Measurements from ENCODE around the gene RBBP5.

RBBP5 gene

GRCh38 chr1:205144046-205144720 lies 22.4 kb upstream of the RBBP5 start:
- no peak for TF ChIP-seq CTCF (IDR thresholded peaks at IDR 0.05; ENCODE audit: low read length, missing control alignments)
- DNase-seq (ENCODE audit: low read depth) = no peak
- H3K4me3 ChIP-seq (replicated peaks; ENCODE audit: low read depth, low read length) = no peak overlapping the region

- H3K4me3 ChIP-seq (replicated peaks; ENCODE audit: low read depth, low read length) = no peak overlapping the region
- DNase-seq (ENCODE audit: low read depth) = no peak
- no peak for TF ChIP-seq CTCF (IDR thresholded peaks at IDR 0.05; ENCODE audit: low read length, missing control alignments)
Observed at GRCh38 chr1:205142102-205142469, 20.3 kb upstream of the RBBP5 start.

- DNase-seq (ENCODE audit: low read depth) = peak; percentile 90
- no peak overlapping the region for H3K4me3 ChIP-seq (replicated peaks; ENCODE audit: low read depth, low read length)
- peak; percentile 87 for TF ChIP-seq CTCF (IDR thresholded peaks at IDR 0.05; ENCODE audit: low read length, missing control alignments)
Observed at GRCh38 chr1:205141236-205142101, 19.7 kb upstream of the RBBP5 start.

GRCh38 chr1:205140113-205140512 lies 18.3 kb upstream of the RBBP5 start:
- TF ChIP-seq CTCF (IDR thresholded peaks at IDR 0.05; ENCODE audit: low read length, missing control alignments) = no peak
- DNase-seq (ENCODE audit: low read depth) = no peak
- no peak overlapping the region for H3K4me3 ChIP-seq (replicated peaks; ENCODE audit: low read depth, low read length)

- DNase-seq (ENCODE audit: low read depth) = no peak
- H3K4me3 ChIP-seq (replicated peaks; ENCODE audit: low read depth, low read length) = no peak overlapping the region
- no peak for TF ChIP-seq CTCF (IDR thresholded peaks at IDR 0.05; ENCODE audit: low read length, missing control alignments)
Observed at GRCh38 chr1:205137901-205138300, 16.1 kb upstream of the RBBP5 start.

- no peak overlapping the region for H3K4me3 ChIP-seq (replicated peaks; ENCODE audit: low read depth, low read length)
- no peak for DNase-seq (ENCODE audit: low read depth)
- TF ChIP-seq CTCF (IDR thresholded peaks at IDR 0.05; ENCODE audit: low read length, missing control alignments) = no peak
Observed at GRCh38 chr1:205133287-205133686, 11.5 kb upstream of the RBBP5 start.
